DND-41 (cell line): ENCODE results near the gene NENF.

Source experiments
- ATAC-seq: fragments of 200-7000 bp; cut with Tn5 transposase; 3 replicates; pipeline ENCODE4 v1.9.1; 2021; ENCODE audit warnings: low read depth; ENCODE audit not compliant: insufficient read depth
- DNase-seq: peaks from one replicate; pipeline ENCODE4 v3.0.0-alpha.2; 2020
- H2AFZ ChIP-seq: 2 replicates; pipeline ENCODE4 v1.6.0; 2012; ENCODE audit warnings: low read depth, low read length
- H3K27ac ChIP-seq: 2 replicates; pipeline ENCODE4 v1.5.1; 2012; ENCODE audit warnings: low read length, inconsistent platforms
- H3K27me3 ChIP-seq: fragments of 200-600 bp; sonication (generic); 2 replicates; pipeline ENCODE4 v1.6.0; 2012; ENCODE audit warnings: low read length, mild to moderate bottlenecking, inconsistent platforms; ENCODE audit not compliant: insufficient read depth, poor library complexity
- H3K36me3 ChIP-seq: 2 replicates; pipeline ENCODE4 v1.5.1; 2012; ENCODE audit warnings: low read length, inconsistent platforms; ENCODE audit not compliant: insufficient read depth
- H3K4me1 ChIP-seq: 2 replicates; pipeline ENCODE4 v1.5.1; 2012; ENCODE audit warnings: mild to moderate bottlenecking, low read length; ENCODE audit not compliant: insufficient read depth
- H3K4me2 ChIP-seq: 2 replicates; pipeline ENCODE4 v1.6.0; 2012; ENCODE audit warnings: mild to moderate bottlenecking, moderate library complexity, low read length, inconsistent platforms; ENCODE audit not compliant: insufficient read depth
- H3K4me3 ChIP-seq, 2 experiments: fragments of 200-600 bp in 1 of 2; shearing (Covaris generic) in 1 of 2; 2 replicates each; pipeline ENCODE4 v1.5.1; 2012 to 2016; ENCODE audit warnings: inconsistent platforms in 2 of 2, low read length in 2 of 2, mild to moderate bottlenecking in 2 of 2, low read depth in 1 of 2, moderate library complexity in 1 of 2
- H3K79me2 ChIP-seq: 2 replicates; pipeline ENCODE4 v1.6.0; 2012; ENCODE audit warnings: low read length, inconsistent platforms; ENCODE audit not compliant: insufficient read depth
- H3K9ac ChIP-seq: 2 replicates; pipeline ENCODE4 v1.6.0; 2012; ENCODE audit warnings: low read depth, mild to moderate bottlenecking, inconsistent platforms, low read length, moderate library complexity
- H3K9me3 ChIP-seq: 2 replicates; pipeline ENCODE4 v1.5.1; 2012; ENCODE audit warnings: low read length, moderate library complexity, mild to moderate bottlenecking, inconsistent platforms; ENCODE audit not compliant: insufficient read depth, severe bottlenecking
- H4K20me1 ChIP-seq: 2 replicates; pipeline ENCODE4 v1.6.0; 2012; ENCODE audit warnings: low read length; ENCODE audit not compliant: insufficient read depth
- EZH2 ChIP-seq: IDR thresholded peaks from 3 replicates; pipeline ENCODE4 v1.6.1; 2012; ENCODE audit warnings: borderline replicate concordance, low read depth, mild to moderate bottlenecking, moderate library complexity, low read length, inconsistent platforms; ENCODE audit not compliant: severe bottlenecking
- TF ChIP-seq, protein P1 (sequence below): IDR thresholded peaks from 2 replicates; pipeline ENCODE4 v1.5.1; 2012; ENCODE audit warnings: borderline replicate concordance, low read length, moderate library complexity, mild to moderate bottlenecking; ENCODE audit not compliant: poor library complexity, severe bottlenecking; ENCODE audit errors: extremely low read depth

The NENF gene

DNA sequence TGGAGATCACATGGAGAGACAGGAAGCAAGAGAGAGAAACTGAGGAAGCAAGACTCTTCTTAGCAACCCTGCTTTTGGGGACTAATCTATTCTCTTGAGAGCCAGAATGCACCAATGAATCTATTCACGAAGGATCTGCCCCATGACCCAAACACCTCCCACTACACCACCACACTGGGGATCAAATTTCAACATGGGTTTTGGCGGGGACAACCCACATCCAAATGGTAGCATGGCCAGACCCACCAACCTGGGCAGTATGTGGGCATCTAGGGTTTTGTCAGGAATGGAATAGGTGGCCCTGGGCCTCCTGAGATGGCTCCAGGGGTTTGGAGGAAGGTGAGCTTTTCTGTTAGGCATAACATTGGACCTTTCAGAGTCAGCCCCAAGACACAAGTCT, 33.7 kb downstream of the NENF start:
- Histone ChIP-seq H3K9me3 (no peaks in the 10 kb centered on the region), H3K4me1 (no peaks in the 10 kb centered on the region), H3K4me3 (no peak overlapping the region), H2AFZ (no peak overlapping the region), H3K79me2 (no peaks in the 10 kb centered on the region), H3K27me3 (no peaks in the 10 kb centered on the region), H3K4me2 (no peak overlapping the region), H3K27ac (no peak overlapping the region), H3K9ac (no peak overlapping the region), H4K20me1 (no peaks in the 10 kb centered on the region), H3K36me3 (no peaks in the 10 kb centered on the region)
- no peak for TF ChIP-seq EZH2
- TF ChIP-seq, protein P1, sequence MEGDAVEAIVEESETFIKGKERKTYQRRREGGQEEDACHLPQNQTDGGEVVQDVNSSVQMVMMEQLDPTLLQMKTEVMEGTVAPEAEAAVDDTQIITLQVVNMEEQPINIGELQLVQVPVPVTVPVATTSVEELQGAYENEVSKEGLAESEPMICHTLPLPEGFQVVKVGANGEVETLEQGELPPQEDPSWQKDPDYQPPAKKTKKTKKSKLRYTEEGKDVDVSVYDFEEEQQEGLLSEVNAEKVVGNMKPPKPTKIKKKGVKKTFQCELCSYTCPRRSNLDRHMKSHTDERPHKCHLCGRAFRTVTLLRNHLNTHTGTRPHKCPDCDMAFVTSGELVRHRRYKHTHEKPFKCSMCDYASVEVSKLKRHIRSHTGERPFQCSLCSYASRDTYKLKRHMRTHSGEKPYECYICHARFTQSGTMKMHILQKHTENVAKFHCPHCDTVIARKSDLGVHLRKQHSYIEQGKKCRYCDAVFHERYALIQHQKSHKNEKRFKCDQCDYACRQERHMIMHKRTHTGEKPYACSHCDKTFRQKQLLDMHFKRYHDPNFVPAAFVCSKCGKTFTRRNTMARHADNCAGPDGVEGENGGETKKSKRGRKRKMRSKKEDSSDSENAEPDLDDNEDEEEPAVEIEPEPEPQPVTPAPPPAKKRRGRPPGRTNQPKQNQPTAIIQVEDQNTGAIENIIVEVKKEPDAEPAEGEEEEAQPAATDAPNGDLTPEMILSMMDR, result no peak
- DNase-seq, result no peak
- no peak for ATAC-seq

GRCh38 chr1:212466898-212467650, 34.4 kb downstream of the NENF start:
- Histone ChIP-seq H2AFZ (no peak overlapping the region), H4K20me1 (no peaks in the 10 kb centered on the region), H3K4me2 (no peak overlapping the region), H3K9me3 (no peaks in the 10 kb centered on the region), H3K4me3 (no peak overlapping the region), H3K36me3 (no peaks in the 10 kb centered on the region), H3K9ac (no peak overlapping the region), H3K27ac (no peak overlapping the region), H3K4me1 (no peaks in the 10 kb centered on the region), H3K27me3 (no peaks in the 10 kb centered on the region), H3K79me2 (no peaks in the 10 kb centered on the region)
- TF ChIP-seq EZH2, result no peak
- TF ChIP-seq, protein P1, result no peak
- DNase-seq (no peak), ATAC-seq (no peak)

GRCh38 chr1:212467843-212468482, 35.2 kb downstream of the NENF start:
- H3K4me3 ChIP-seq, result no peak overlapping the region
- no peaks in the 10 kb centered on the region for H3K27me3 ChIP-seq
- DNase-seq (no peak), ATAC-seq (no peak; the same call in 2 of the 3 replicates)
- H4K20me1 ChIP-seq, result no peaks in the 10 kb centered on the region
- no peaks in the 10 kb centered on the region for H3K4me1 ChIP-seq
- no peaks in the 10 kb centered on the region for H3K9me3 ChIP-seq
- no peak overlapping the region for H3K4me2 ChIP-seq
- TF ChIP-seq, protein P1, result no peak
- TF ChIP-seq EZH2, result no peak
- H3K79me2 ChIP-seq, result no peaks in the 10 kb centered on the region
- H3K9ac ChIP-seq, result no peak overlapping the region
- no peak overlapping the region for H3K27ac ChIP-seq
- no peaks in the 10 kb centered on the region for H3K36me3 ChIP-seq
- no peak overlapping the region for H2AFZ ChIP-seq
